Right ventricle myocardium inferior (tissue), 1 donor: ENCODE results near the gene SLFN12. TPM values are rescaled to one million over a fixed set of nuclear protein-coding genes. Genes with fewer than 3 reads are reported as not detected.
"Not testable (repeated sequence)": the region's sequence is repeated elsewhere in the genome, so short reads cannot be mapped to it uniquely, and the experiment has no call there.

Experiments
- ATAC-seq: fragments of 200-7000 bp; cut with Tn5 transposase; one replicate; pipeline ENCODE4 v1.9.1; 2020; ENCODE audit warnings: mild to moderate bottlenecking, moderate library complexity
- DNase-seq: peaks from one replicate; pipeline ENCODE4 v3.0.0; 2021; ENCODE audit errors: missing footprints
- intact Hi-C: fragments of 100-400 bp; cut with DNase I; formaldehyde crosslinking; loops from one replicate; pipeline ENCODE4 v1.11.0; 2022
- long read RNA-seq: library from polyadenylated mRNA; unstranded; transcript quantifications from one replicate; pipeline ENCODE4 v2.0.0, GENCODE V29; 2021
- total RNA-seq: library from RNA; stranded (reverse); fragmentation: NEBNext Ultra II Directional; extraction: Animal tissue kit (Norgen Biotek cat#: 25700); gene quantifications from one replicate; pipeline ENCODE4 v1.2.1, GENCODE V29; 2021
- donor health status: DM: no; HTN: yes; CAD: no; lungs with severe emphysema.

SLFN12 gene
- total RNA-seq, result 3.0 TPM
- long read RNA-seq, partial matches to known transcripts, result 0 of 1 reads
- long read RNA-seq, other reads (novel, unspliced or antisense), result 1 of 1 reads

- ATAC-seq, result peak; percentile 90
- DNase-seq, result no peak
- intact Hi-C loops, result loop anchor here (2.0 to 5.0 kb wide), 3 partner anchors 55 to 120 kb away; partner anchors contain the start of gene SLFN11
Observed at GRCh38 chr17:35432176-35433074, at the start of gene SLFN12. Gene SLFN12, minus strand, starts transcription at chr17:35432500. Its CDS starts 9,472 bp downstream, at chr17:35423028.

- intact Hi-C loops, result no loop called here
Observed at GRCh38 chr17:35479271-35479670, 47.0 kb upstream of the SLFN12 start.

GRCh38 chr17:35477248-35477647, 44.9 kb upstream of the SLFN12 start:
- no peak for ATAC-seq
- DNase-seq, result no peak
- intact Hi-C loops, result no loop called here

More at GRCh38 chr17:35479271-35479670, 47.0 kb upstream of the SLFN12 start:
- DNase-seq, result no peak
- ATAC-seq, result no peak

- DNase-seq, result no peak
- ATAC-seq, result no peak
- intact Hi-C loops, result no loop called here
Observed at GRCh38 chr17:35476283-35476820, 44.1 kb upstream of the SLFN12 start.

GRCh38 chr17:35468475-35468874, 36.2 kb upstream of the SLFN12 start:
- intact Hi-C loops, result no loop called here
- no peak for DNase-seq
- no peak for ATAC-seq

GRCh38 chr17:35467824-35468223, 35.5 kb upstream of the SLFN12 start:
- intact Hi-C loops, result no loop called here
- DNase-seq (no peak), ATAC-seq (no peak)

GRCh38 chr17:35460354-35460851, 28.1 kb upstream of the SLFN12 start:
- intact Hi-C loops, result no loop called here
- DNase-seq (peak; percentile 71), ATAC-seq (no peak)

- intact Hi-C loops, DNase-seq, ATAC-seq: not testable (repeated sequence)
Observed at GRCh38 chr17:35454035-35454434, 21.7 kb upstream of the SLFN12 start.

- no peak for DNase-seq
- intact Hi-C loops, result no loop called here
- no peak for ATAC-seq
Observed at GRCh38 chr17:35453171-35453570, 20.9 kb upstream of the SLFN12 start.

- ATAC-seq (peak; percentile 54), DNase-seq (peak; percentile 70)
- intact Hi-C loops, result no loop called here
Observed at GRCh38 chr17:35449371-35449931, 17.2 kb upstream of the SLFN12 start.

- ATAC-seq, result no peak
- intact Hi-C loops, result no loop called here
- DNase-seq, result no peak
Observed at GRCh38 chr17:35448899-35449227, 16.6 kb upstream of the SLFN12 start.

- DNase-seq (peak; percentile 92), ATAC-seq (peak; percentile 87)
- intact Hi-C loops, result no loop called here
Observed at GRCh38 chr17:35448214-35448898, 16.1 kb upstream of the SLFN12 start, which contains the start of gene SLFN13. Gene SLFN13, minus strand, starts transcription at chr17:35448766. Its CDS starts 3,086 bp downstream, at chr17:35445680.

GRCh38 chr17:35447499-35447898, 15.2 kb upstream of the SLFN12 start:
- intact Hi-C loops, result no loop called here
- DNase-seq (no peak), ATAC-seq (peak; percentile 48)

GRCh38 chr17:35438433-35438832, 6.1 kb upstream of the SLFN12 start:
- intact Hi-C loops, result no loop called here
- ATAC-seq, result no peak
- no peak for DNase-seq

GRCh38 chr17:35433075-35433894, 985 bp upstream of the SLFN12 start:
- peak; percentile 93 for ATAC-seq
- intact Hi-C loops, result loop anchor here (2.0 to 5.0 kb wide), 3 partner anchors 54 to 121 kb away; partner anchors contain the start of gene SLFN11
- DNase-seq, result peak; percentile 76

GRCh38 chr17:35429702-35430101, 2.6 kb downstream of the SLFN12 start:
- no peak for ATAC-seq
- no peak for DNase-seq
- intact Hi-C loops, result loop anchor here (5.0 kb wide), 2 partner anchors 58 to 117 kb away; no protein-coding TSS in a partner anchor

GRCh38 chr17:35428229-35428628, 4.1 kb downstream of the SLFN12 start:
- DNase-seq (no peak), ATAC-seq (no peak)
- intact Hi-C loops, result no loop called here

GRCh38 chr17:35423761-35424160, 8.5 kb downstream of the SLFN12 start:
- intact Hi-C loops, result no loop called here
- DNase-seq (no peak), ATAC-seq (no peak)
